HG03175 (cell line): Measurements from ENCODE around the gene CFAP61.
"Not testable (repeated sequence)": the region's sequence is repeated elsewhere in the genome, so short reads cannot be mapped to it uniquely, and the experiment has no call there.

ENCODE experiments used
- ATAC-seq: cut with Tn5 transposase; IDR thresholded peaks from one replicate; pipeline ENCODE4 v1.9.1; 2021; ENCODE audit warnings: mild to moderate bottlenecking, moderate library complexity; ENCODE audit not compliant: unreplicated experiment

CFAP61 gene

GRCh38 chr20:20052074-20052970, at the start of gene CFAP61, which contains the start of gene CRNKL1:
Gene CFAP61 (plus strand): TSS chr20:20052532. CDS start chr20:20056654, 4,122 bp downstream.
Gene CRNKL1 (minus strand): TSS chr20:20052466. CDS start chr20:20052342, 124 bp downstream.
- ATAC-seq, result peak; percentile 94

GRCh38 chr20:20003031-20003954, 49.0 kb upstream of the CFAP61 start:
- no peak for ATAC-seq

- ATAC-seq, result not testable (repeated sequence)
Observed at GRCh38 chr20:20003955-20004322, 48.4 kb upstream of the CFAP61 start.

GRCh38 chr20:20005342-20005741, 47.0 kb upstream of the CFAP61 start:
- ATAC-seq, result no peak

- ATAC-seq, result no peak
Observed at GRCh38 chr20:20009784-20010253, 42.5 kb upstream of the CFAP61 start.

GRCh38 chr20:20010639-20011500, 41.5 kb upstream of the CFAP61 start:
- no peak for ATAC-seq

- no peak for ATAC-seq
Observed at GRCh38 chr20:20012541-20012940, 39.8 kb upstream of the CFAP61 start.

- ATAC-seq, result no peak
Observed at GRCh38 chr20:20014659-20015058, 37.7 kb upstream of the CFAP61 start.

- peak; percentile 98 for ATAC-seq
Observed at GRCh38 chr20:20017001-20017843, 35.1 kb upstream of the CFAP61 start, which contains the start of gene NAA20. Gene NAA20 (plus strand): TSS chr20:20017362. CDS start chr20:20017397, 35 bp downstream.

- peak; percentile 19 for ATAC-seq
Observed at GRCh38 chr20:20017844-20018185, 34.5 kb upstream of the CFAP61 start.

- no peak for ATAC-seq
Observed at GRCh38 chr20:20018366-20018765, 34.0 kb upstream of the CFAP61 start.

GRCh38 chr20:20019123-20019522, 33.2 kb upstream of the CFAP61 start:
- no peak for ATAC-seq

- ATAC-seq, result no peak
Observed at GRCh38 chr20:20020908-20021307, 31.4 kb upstream of the CFAP61 start.

- ATAC-seq, result no peak
Observed at GRCh38 chr20:20021835-20022234, 30.5 kb upstream of the CFAP61 start.

GRCh38 chr20:20022498-20022897, 29.8 kb upstream of the CFAP61 start:
- peak; percentile 64 for ATAC-seq

- ATAC-seq, result no peak
Observed at GRCh38 chr20:20023395-20023794, 28.9 kb upstream of the CFAP61 start.

- no peak for ATAC-seq
Observed at GRCh38 chr20:20024942-20025341, 27.4 kb upstream of the CFAP61 start.

- ATAC-seq, result no peak
Observed at GRCh38 chr20:20027284-20027683, 25.0 kb upstream of the CFAP61 start.

GRCh38 chr20:20031790-20032189, 20.5 kb upstream of the CFAP61 start:
- no peak for ATAC-seq
